Endodermal cell (in vitro differentiated cells): ENCODE data around the gene WASF3. TPM values are rescaled to one million over a fixed set of nuclear protein-coding genes. Genes with fewer than 3 reads are reported as not detected.

Experiments used
- DNase-seq: peaks from one replicate; pipeline ENCODE4 v3.0.0-alpha.2; 2017
- H3K27ac ChIP-seq: 2 replicates; pipeline ENCODE4 v1.5.1; 2013; ENCODE audit warnings: mild to moderate bottlenecking, low read depth, low read length, moderate library complexity
- H3K27me3 ChIP-seq: 2 replicates; pipeline ENCODE4 v1.6.1; 2013; ENCODE audit warnings: mild to moderate bottlenecking, low read length, moderate library complexity; ENCODE audit not compliant: insufficient read depth, control insufficient read depth, poor library complexity, severe bottlenecking
- H3K36me3 ChIP-seq: 2 replicates; pipeline ENCODE4 v1.7.0; 2013; ENCODE audit warnings: mild to moderate bottlenecking, low read length, moderate library complexity; ENCODE audit not compliant: control insufficient read depth, insufficient read depth
- H3K4me1 ChIP-seq: one replicate; pipeline ENCODE4 v1.7.0; 2013; ENCODE audit warnings: low read length; ENCODE audit not compliant: control insufficient read depth, insufficient read depth
- H3K4me3 ChIP-seq: 2 replicates; pipeline ENCODE4 v1.5.1; 2013; ENCODE audit warnings: mild to moderate bottlenecking, low read length, moderate library complexity
- H3K9ac ChIP-seq: 2 replicates; pipeline ENCODE4 v1.6.1; 2013; ENCODE audit warnings: mild to moderate bottlenecking, low read length, moderate library complexity; ENCODE audit not compliant: poor library complexity, severe bottlenecking; ENCODE audit errors: extremely low read depth
- H3K9me3 ChIP-seq: 2 replicates; pipeline ENCODE4 v1.6.1; 2013; ENCODE audit warnings: mild to moderate bottlenecking, low read length, moderate library complexity; ENCODE audit not compliant: control insufficient read depth
- H3K27ac Mint-ChIP-seq: 2 replicates; pipeline ENCODE4 v1.8.0; 2020; ENCODE audit warnings: mixed read lengths
- H3K27me3 Mint-ChIP-seq: 2 replicates; pipeline ENCODE4 v1.8.0; 2021; ENCODE audit warnings: mild to moderate bottlenecking, mixed read lengths; ENCODE audit not compliant: insufficient read depth
- H3K36me3 Mint-ChIP-seq: 2 replicates; pipeline ENCODE4 v1.8.0; 2020; ENCODE audit warnings: low read depth, mixed read lengths
- H3K4me1 Mint-ChIP-seq: 2 replicates; pipeline ENCODE4 v1.8.0; 2020; ENCODE audit warnings: mixed read lengths
- H3K4me3 Mint-ChIP-seq: 2 replicates; pipeline ENCODE4 v1.8.0; 2020; ENCODE audit warnings: mild to moderate bottlenecking, moderate library complexity, mixed read lengths
- H3K9me3 Mint-ChIP-seq: 2 replicates; pipeline ENCODE4 v1.8.0; 2020; ENCODE audit warnings: mild to moderate bottlenecking, mixed read lengths
- CTCF ChIP-seq: fragments of 200-600 bp; sonication (generic); conservative IDR thresholded peaks from 2 replicates; pipeline ENCODE4 v1.5.0; 2021; ENCODE audit warnings: antibody characterized with exemption, mild to moderate bottlenecking
- WGBS, 2 experiments: methylation state at CpG; one replicate each; pipeline versions ENCODE4 v1.1.5 to v1.1.7; 2013; ENCODE audit warnings: missing lambda C conversion rate in 2 of 2, mixed read lengths in 1 of 2; ENCODE audit not compliant: insufficient coverage in 1 of 2, insufficient read length in 1 of 2; 5-methylcytosine and 5-hydroxymethylcytosine counted together
- total RNA-seq, 2 donors: library from RNA; stranded (reverse); fragmentation: NEBNext Ultra II Directional in 1 of 2; extraction: Animal tissue kit (Norgen Biotek cat#: 25700) in 1 of 2; gene quantifications; 2 replicates in 1 of 2; 3 replicates in 1 of 2; pipeline ENCODE4 v1.2.1, GENCODE V29; 2021

WASF3 gene
- total RNA-seq, 2 donors from 2014 or later: 20.5 to 32.6 TPM

DNA sequence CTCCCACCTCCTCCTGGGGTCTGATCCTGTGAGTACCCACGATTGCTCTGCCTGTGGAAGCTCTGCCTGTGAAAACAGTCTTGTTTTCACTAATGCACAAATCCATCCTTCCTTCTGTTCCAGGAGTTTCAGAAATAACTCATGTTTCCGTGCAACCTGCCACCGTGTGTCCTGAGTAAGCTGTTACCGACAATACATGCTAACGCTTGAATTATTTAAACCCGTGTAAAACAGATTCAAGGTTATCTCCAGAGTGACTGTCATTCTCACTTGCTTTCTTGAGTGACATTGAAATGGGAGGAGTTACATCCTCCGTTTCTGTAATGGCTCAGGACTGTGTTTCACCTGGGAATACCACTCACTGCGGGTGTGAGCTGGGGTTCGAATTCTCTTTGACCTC is 178.2 kb downstream of the WASF3 start:
- peaks cover 6% of the 10 kb centered on the region for H3K27me3 ChIP-seq
- Mint-ChIP-seq H3K9me3 (peaks cover 29% of the 10 kb centered on the region), H3K27me3 (peaks cover 16% of the 10 kb centered on the region), H3K27ac (no peak overlapping the region), H3K36me3 (peaks cover 2% of the 10 kb centered on the region), H3K4me1 (no peaks in the 10 kb centered on the region), H3K4me3 (no peak overlapping the region)
- H3K27ac ChIP-seq: no peak overlapping the region
- no peak for DNase-seq
- no peaks in the 10 kb centered on the region for H3K36me3 ChIP-seq
- peaks cover 10% of the 10 kb centered on the region for H3K9me3 ChIP-seq
- H3K9ac ChIP-seq: no peak overlapping the region
- H3K4me1 ChIP-seq: no peaks in the 10 kb centered on the region
- WGBS, 2 experiments: 90 to 92% methylated on average over 9 of the region's 9 CpGs
- TF ChIP-seq CTCF: no peak
- no peak overlapping the region for H3K4me3 ChIP-seq

Other genes with a start within 250 kb of the WASF3 start
- not detected for gene GPR12, start 203.1 kb downstream of the WASF3 start, total RNA-seq